GM08714 (cell line): Measurements from ENCODE around the gene LUC7L3.
A peak's percentile ranks its signal among the peaks of the same experiment; 100 is the strongest.

Source experiments
- H3K4me3 ChIP-seq: fragments of 200-500 bp; sonication (Bioruptor generic); 2 replicates; pipeline ENCODE4 v1.5.1; 2014; ENCODE audit warnings: mild to moderate bottlenecking, low read length, inconsistent platforms
- ZNF274 ChIP-seq: IDR thresholded peaks from 2 replicates; pipeline ENCODE4 v1.6.1; 2012; ENCODE audit warnings: mild to moderate bottlenecking, low read depth, low read length

LUC7L3 gene

DNA sequence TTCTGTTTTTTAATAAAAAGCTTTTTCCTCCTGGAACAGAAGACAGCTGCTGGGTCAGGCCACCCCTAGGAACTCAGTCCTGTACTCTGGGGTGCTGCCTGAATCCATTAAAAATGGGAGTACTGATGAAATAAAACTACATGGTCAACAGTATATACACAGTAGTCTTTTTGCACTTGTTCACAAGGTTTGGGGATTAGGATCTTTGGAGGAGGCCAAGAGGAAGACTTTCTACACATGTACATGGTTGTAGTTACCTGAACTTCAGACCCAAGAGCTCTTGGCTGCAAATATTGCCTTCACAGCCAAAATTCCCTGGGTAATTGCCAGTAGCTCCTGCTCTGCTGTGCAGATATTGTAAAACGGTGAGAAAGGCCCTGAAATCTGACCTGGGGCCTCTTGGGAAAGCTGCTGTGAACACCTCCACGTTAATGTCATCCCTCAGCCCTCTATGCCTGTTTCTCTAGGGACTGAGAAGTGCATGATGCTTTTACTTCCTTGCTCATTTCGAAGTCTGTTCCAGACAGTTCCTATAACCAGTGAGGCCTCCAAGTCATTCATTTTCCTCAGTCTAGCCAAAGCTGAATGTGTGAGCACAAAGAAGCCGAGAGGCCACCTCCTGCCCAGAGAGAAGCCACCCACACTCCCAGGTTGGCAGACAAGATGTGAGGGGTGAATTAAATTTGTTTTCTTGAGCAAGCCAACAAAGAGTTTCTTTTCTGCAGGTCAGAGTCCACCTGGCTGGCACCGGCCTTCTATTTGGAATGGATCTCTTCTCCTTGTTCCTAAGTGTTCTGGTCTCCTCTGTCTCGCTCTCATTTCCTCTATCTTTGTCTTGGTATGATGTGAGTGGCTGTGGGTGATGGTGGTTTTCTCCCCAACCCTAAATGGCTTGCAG lies 27.6 kb upstream of the LUC7L3 start:
- no peak overlapping the region for H3K4me3 ChIP-seq
- no peak for TF ChIP-seq ZNF274

- no peak for TF ChIP-seq ZNF274
- no peak overlapping the region for H3K4me3 ChIP-seq
Measured at GRCh38 chr17:50692448-50693035, 26.9 kb upstream of the LUC7L3 start.

- no peak for TF ChIP-seq ZNF274
- H3K4me3 ChIP-seq = no peak overlapping the region
Measured at GRCh38 chr17:50693036-50693682, 26.2 kb upstream of the LUC7L3 start.

DNA sequence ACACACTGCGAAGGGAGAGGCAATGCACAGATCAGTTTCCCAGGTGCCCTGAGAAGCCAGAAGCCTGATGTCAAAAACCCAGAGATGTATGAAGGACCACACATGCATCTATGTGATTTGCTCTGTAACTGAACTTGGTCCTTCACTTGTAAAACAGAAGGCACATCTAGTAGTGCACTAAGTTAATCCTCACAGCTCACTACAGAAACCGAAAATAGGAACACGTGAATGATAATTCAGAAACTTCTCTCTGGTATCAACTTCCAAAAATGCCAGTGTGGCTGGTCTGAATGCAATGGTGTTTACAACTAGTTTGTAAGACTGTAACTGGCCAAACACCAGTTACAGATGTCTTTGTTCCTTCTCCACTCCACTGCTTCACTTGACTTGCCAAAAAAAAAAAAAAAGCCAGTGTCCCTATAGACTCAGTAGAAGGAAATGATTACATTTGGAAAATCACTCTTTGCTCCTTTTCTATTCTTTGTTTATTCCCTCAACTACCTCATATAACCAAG lies 23.0 kb upstream of the LUC7L3 start:
- H3K4me3 ChIP-seq = no peak overlapping the region
- TF ChIP-seq ZNF274 = no peak

DNA sequence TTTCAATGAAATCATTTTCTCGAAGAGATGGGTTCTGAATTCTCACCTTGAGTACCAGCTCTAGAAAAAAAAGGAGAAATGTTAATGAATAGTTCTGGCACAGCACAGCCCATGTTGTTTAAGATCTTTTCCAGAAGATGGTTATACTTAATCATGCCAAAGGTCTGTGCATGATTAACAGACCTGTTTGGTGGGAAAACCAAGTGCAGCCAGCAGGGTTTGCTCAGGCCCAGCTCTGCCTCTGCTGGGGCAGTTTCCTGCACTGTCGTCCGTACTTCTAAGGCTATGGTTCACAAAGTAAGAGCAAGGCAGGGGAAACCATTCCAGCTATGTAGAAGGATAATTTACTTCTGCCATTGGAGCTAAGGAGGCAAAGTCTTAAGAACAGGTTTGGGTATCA lies 22.3 kb upstream of the LUC7L3 start:
- no peak for TF ChIP-seq ZNF274

GRCh38 chr17:50697663-50698272 lies 21.6 kb upstream of the LUC7L3 start:
- no peak for TF ChIP-seq ZNF274

More for the DNA sequence above, 22.3 kb upstream of the LUC7L3 start:
- H3K4me3 ChIP-seq = no peak overlapping the region

DNA sequence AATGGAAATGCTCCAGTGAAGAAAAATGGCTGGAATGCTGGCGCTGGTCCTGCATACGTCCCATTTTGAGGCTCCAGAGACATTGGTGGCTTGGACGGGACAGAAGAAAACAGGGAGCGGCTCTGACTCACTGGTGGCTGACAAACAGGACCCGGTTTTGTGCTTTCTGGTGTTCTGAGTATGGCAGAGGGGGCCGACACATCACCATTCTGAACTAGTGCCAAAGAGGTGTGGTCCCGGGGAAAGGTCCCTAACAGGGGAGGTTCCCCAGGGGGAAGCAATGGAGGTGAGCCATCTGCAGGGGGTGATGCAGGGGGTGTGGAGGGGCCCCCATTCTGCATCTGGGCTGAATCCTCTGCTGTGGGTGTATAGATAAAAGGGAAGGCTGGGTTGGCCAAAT lies 20.0 kb upstream of the LUC7L3 start:
- H3K4me3 ChIP-seq = no peak overlapping the region
- TF ChIP-seq ZNF274 = no peak

More at GRCh38 chr17:50697663-50698272, 21.6 kb upstream of the LUC7L3 start:
- no peak overlapping the region for H3K4me3 ChIP-seq

DNA sequence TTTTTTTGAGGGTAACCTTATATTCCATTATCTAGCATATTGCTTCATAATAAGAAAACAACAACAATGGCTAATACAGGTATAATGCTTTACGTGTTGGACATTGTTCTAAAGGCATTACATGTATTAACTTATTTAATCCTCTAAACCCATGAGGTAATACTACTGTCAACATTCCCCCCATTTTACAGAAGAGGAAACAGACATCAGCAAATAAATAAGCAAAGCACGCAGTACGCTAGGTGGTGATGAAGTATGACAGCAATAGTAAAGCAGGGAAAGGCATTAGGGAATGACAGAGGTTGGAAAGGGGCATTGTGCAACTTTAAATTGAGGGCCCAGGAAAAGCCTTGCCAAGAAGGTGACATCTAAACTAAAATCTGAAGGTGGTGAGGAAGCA lies 16.2 kb upstream of the LUC7L3 start:
- no peak for TF ChIP-seq ZNF274

DNA sequence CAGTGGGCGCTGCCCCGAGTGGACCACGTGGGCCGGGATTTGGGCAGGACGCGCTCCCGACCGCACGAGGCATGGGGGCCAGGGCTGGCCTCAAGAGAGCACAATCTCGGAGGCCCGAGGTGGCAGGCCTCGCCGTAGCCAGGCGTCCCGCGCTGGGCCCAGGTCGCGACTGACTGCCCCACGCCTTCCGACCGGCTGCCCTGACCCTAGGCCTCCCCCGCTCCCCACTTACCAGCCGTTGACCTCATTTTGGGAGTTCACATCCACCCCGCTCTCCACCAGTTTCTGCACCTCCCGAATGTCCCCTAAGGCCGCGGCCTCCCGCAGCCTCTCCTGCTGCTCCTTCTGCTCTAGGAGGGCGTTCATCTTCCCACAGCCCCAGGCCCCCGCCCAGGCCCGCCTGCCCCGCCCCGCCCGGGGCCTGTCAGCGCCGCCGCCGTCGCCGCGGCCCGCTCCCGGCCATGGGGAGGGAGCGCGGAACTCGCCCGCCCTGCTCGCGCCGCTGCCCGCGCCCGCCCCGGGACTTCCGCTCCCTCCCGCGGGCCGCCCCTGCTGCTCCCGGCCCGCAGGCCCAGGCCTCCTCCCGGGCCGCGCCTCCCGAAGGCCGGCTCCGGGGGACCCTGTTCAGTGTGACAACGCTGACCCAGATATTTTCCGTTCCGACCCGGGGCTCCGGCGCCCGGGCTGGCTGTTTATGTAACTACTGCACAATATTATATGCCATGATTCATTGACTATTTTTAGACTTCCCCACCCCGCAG lies 11.9 kb upstream of the LUC7L3 start, which contains the start of gene ANKRD40:
Gene ANKRD40 (minus strand): TSS at position 626 of the 761 bp plus-strand sequence. CDS start 260 bp downstream, at position 366.
- TF ChIP-seq ZNF274 = no peak
- peak within 1 kb of the TSS; percentile 89 for H3K4me3 ChIP-seq

More for the DNA sequence above, 16.2 kb upstream of the LUC7L3 start:
- no peak overlapping the region for H3K4me3 ChIP-seq

DNA sequence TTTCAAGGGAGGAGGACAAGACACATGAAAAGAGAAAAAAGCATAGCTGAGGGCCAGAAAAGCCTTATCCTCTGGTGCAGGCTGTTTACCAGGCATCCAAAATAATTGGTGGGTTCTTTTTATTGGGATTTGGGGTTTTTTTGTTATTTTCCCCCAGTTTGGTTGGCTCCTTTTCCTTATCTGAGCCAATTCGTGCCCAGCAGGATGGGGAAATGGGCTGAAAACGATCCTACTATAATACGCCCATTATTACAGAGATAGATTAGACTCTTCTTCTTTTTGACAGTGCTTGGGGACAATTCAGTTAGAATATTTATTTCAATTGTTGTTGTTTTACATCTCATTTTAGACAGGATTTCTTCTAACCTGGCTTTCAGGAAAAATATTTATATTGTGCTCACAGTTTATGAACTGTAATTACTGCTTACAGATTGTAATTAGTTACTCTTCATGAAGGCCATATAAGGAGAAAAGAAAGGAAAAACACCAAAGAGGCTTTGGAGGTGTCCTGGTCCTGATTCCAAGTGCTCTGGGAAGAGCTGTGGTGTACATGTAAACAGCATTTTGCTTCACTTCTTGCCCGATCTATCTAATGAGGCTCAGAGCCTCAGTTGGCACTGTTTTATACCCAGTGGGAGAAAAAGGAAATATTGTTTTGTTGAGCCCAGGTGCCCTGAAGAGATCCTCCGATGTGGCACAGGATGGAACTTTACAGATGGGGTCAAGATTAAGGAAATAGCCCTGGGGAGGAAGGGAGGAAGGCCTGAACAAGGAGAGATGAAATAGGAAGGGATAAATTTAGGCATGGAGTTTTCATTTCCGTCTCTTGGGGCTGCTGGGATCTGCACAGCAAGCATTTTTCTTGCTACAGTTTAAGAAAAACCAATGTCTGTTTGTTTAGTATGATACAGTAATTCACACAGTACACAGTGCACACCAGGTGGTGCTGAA lies 11.1 kb upstream of the LUC7L3 start:
- H3K4me3 ChIP-seq = peak overlapping the region; percentile 89
- no peak for TF ChIP-seq ZNF274

- H3K4me3 ChIP-seq = peak overlapping the region; percentile 4; the same call in 1 of the 2 replicates
Measured at GRCh38 chr17:50709053-50709452, 10.3 kb upstream of the LUC7L3 start.

DNA sequence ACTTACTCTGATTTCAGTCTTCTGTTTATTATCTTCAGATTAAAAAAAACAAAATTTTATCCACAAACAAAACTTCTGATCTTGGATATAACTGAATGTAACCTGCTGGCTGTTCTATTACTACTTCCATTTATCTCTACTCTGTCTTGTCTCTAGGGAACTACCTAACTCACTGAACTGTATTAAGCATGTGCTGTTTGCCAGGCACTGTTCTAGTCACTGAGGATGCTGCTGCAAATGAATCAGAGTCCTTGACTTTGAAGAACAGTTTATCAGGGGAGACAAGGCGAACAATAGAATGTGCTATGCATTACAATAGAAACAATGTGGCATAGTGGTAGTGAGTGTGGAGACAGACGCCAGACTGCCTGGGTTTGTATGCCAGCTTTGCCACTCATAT lies 9.4 kb upstream of the LUC7L3 start:
- no peak overlapping the region for H3K4me3 ChIP-seq
- no peak for TF ChIP-seq ZNF274
